ENCODE data around the gene CSGALNACT2.

GRCh38 chr10:43172645-43173044, 34.4 kb downstream of the CSGALNACT2 start:
- TF ChIP-seq CTCF (IDR thresholded peaks at IDR 0.05) (no peak), POLR2AphosphoS5 (IDR thresholded peaks at IDR 0.05) (no peak)
